ENCODE data around the gene CFB.
"Not testable (repeated sequence)": the region's sequence is repeated elsewhere in the genome, so short reads cannot be mapped to it uniquely, and the experiment has no call there.

The CFB gene

DNA sequence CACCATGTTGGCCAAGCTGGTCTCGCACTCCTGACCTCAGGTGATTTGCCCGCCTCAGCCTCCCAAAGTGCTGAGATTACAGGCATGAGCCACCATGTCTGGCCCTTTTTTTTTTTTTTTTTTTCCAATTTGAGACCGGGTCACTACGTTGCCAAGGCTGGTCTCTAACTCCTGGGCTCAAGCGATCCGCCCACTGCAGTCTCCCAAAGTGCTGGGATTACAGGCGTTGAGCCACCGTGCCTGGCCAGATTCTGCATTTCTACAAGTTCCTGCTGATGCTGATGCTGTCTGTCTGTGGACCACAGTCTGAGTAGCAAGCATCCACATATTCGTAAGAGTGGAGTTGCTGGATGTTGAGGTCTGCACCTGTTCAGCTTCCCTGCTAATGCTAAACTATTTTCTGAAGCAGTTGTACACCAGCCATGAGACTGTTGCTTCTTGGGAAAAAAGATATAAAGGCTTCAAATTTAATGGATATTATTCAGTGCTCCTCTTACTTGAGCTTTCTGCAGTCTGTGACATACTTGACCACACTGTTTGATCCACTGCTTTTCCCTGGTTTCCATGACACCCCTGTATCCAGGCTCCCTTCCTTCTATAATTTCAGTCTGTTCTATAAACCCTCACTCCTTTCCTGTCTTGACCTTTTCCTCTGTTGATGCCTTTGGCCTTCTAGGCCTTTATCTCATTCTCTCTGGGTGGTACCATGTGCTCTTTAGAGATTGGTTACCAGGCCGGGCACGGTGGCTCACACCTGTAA, 33.9 kb upstream of the CFB start:
- no peak for DNase-seq (ENCODE audit: low read depth)

DNA sequence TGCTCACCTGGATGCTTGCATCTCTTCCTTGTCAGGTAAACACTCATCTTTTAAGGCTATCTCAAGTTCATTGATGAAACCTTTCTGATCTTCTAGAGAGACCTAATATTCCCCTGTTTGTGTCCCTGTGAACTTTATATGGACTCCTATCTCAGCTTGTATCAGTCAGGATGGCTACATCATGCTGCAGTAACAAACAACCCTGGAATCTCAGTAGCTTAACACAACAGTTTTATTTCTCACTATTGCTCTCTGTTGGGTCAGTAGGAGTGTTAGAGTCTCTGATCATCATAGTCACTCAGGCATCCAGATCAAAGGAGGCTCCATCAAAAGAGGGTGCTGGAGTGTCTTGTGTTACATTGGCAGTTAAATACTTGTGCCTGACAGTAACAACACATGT, 30.5 kb upstream of the CFB start:
- DNase-seq (ENCODE audit: low read depth), result no peak

DNA sequence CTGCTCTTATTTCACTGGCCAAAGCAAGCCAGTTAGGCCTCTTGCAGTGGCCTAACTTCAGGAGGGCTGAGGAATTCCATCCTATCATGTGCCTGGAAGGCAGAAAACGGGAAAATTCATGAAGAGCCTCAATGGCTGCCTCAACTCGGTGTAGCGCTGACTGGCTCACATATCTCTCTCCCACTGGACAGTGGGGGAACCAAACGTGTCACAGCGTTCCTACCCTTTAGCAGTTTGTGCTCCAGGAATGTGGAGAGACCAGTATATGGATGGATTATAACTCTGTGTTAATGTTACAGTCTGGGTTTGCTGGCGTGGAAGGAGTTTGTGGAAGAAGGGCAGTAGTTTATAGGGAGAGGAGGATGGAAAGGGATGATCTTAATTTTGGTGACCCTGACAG, 30.1 kb upstream of the CFB start:
- DNase-seq (ENCODE audit: low read depth), result no peak

DNA sequence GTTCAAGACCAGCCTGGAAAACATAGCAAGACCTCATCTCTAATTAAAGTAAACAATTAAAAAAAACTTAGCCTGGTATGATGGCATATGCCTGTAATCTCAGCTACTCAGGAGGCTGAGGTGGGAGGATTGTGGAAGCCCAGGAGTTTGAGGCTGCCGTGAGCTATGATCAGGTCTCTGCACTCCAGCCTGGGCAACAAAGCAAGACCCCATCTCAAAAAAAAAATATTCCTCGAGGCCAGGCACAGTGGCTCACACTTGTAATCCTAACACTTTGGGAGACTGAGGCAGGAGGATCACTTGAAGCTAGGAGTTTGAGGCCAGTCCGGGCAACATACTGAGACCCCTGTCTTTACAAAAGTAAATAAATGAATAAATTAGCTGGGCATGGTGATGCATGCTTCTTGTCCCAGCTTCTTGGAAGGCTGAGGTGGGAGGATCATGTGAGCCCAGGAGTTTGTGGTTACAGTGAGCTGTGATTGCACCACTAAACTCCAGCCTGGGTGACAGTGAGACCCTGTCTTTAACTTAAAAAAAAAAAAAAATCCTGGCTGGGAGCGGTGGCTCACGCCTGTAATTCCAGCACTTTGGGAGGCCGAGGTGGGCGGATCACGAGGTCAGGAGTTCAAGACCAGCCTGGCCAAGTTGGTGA, 27.7 kb upstream of the CFB start:
- DNase-seq (ENCODE audit: low read depth), result no peak

DNA sequence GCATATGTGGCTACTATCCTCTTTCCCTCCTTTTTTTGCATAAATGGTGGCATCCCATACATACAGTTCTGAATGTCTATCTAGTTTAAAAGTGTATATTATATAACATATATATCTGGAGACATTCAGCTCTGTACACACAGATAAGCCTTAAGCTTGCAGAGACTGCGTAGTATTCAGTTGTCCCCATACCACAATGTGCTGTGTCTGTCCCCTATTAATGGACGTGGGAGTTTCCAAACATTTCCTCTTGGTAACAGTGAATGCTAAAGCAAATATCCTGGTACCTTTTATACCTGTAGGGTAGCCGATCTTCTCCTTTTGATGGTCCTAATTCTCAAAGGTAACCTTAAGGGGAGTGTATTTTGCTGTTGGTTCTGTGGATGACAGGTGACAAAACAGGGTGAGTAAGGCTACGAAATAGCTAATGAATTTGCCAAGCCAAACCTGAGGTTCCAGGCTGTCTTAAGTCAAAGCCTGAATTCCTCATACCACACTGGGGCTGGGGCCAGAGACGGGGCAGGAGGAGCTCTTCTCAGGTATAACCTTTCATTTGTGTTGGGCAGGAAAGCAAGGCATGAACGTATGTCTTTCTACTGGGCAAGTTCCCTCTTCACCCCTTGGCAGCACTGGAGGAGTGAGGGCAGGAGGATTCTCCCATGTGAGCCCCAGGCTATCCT, 26.1 kb upstream of the CFB start:
- DNase-seq (ENCODE audit: low read depth), result no peak

DNA sequence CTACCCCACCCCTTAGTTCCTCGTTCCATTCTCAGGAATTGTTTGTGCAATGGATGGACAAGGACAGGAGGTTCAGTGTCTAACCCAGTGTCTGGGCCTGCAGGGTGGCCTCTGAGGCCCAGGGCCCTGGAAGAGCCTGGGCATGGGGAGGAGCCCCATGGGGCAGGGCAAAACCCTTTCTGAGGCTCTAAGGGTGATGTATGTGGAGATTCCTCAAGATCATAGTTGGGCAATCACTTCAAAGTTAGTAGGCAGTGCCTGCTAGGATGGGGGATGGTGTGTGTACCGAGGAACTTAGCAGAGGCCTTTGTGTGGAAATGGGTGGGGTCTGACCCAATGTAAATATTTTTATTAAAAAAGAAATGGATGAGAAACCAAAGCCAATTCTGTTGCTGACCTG, 25.1 kb upstream of the CFB start:
- DNase-seq (ENCODE audit: low read depth), result peak; percentile 34

DNA sequence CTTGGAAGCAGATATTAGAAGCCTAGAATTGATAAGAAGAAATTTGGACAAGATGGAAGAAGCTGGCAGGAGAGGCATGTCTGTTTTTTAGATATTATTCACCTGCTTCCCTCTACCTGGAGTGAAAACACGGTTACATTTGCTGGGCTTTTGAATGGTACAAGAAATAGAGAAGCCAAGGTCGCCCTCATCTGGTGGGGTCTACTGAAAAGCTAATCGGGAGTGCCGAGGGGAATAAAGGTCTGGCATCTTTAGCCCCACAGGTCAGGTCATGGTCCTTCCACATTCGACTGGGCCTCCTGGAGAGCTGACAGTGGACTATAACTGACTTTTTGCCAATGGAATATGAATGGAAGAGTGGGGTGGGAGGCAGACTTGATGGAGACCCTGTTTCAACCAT, 23.0 kb upstream of the CFB start:
- no peak for DNase-seq (ENCODE audit: low read depth)

DNA sequence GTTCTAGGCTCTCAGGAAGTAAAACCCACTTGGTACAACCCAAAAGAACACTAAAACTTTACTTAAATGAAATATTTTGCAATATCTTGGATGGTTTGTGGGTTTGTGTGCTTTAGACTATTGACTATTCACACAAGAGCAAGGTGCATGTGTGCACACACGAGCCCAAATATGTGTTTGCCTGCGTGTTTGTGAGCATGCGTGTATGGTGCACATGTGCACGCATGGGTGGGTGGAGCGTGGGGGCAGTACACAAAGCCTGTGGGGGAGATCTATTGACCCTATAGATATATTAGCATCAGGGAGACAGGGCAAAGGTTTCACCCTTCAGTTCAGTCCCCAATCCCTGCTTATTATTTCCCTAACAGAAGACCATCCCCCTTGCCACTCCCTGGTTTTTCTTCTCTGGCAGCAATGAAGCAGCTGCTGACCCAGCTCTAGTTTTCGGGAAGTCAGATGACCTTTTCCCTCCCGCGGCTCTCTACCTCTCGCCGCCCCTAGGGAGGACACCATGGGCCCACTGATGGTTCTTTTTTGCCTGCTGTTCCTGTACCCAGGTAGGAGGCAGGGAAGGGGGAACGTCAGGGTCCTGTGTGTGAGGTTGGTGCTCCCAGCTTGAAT, 18.5 kb upstream of the CFB start, which contains the start of gene C2:
C2 (plus strand) TSS at position 476 of the 621 bp plus-strand sequence; CDS start at position 512, 36 bp downstream.
- no peak for DNase-seq (ENCODE audit: low read depth)

DNA sequence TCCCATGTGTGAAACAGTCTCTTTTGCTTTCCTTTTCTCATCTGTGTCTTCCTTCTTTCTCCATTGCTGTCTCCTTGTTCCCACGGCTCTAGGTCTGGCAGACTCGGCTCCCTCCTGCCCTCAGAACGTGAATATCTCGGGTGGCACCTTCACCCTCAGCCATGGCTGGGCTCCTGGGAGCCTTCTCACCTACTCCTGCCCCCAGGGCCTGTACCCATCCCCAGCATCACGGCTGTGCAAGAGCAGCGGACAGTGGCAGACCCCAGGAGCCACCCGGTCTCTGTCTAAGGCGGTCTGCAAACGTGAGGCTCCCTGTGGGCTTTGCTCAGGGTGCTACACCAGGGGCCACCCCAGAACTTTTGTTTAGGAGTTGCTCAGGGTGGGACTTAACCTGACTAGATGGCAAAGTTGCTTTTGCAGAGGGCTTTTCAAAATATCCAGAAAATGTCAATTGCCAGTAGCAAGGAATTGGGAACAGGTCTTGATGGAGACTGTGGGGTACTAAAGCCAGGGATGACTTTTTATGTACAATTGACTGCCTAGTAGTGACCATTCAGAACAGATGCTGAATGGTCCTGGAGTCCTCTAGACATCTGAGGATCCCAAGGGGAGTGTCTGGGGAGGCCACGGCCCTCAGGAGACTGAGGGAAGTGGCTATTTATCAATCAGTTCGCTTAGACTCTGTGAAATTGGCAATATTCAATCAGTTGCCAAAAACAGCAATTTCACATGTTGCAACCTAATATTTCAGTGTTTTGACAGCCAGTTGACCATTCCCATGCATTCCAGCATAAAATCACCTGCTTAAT, 17.8 kb upstream of the CFB start:
- DNase-seq (ENCODE audit: low read depth), result no peak

DNA sequence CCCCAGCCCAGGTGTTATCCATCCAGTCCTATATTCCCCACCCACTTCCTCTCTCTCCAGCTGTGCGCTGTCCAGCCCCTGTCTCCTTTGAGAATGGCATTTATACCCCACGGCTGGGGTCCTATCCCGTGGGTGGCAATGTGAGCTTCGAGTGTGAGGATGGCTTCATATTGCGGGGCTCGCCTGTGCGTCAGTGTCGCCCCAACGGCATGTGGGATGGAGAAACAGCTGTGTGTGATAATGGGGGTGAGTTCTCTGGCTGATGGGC, 17.3 kb upstream of the CFB start:
- no peak for DNase-seq (ENCODE audit: low read depth)

DNA sequence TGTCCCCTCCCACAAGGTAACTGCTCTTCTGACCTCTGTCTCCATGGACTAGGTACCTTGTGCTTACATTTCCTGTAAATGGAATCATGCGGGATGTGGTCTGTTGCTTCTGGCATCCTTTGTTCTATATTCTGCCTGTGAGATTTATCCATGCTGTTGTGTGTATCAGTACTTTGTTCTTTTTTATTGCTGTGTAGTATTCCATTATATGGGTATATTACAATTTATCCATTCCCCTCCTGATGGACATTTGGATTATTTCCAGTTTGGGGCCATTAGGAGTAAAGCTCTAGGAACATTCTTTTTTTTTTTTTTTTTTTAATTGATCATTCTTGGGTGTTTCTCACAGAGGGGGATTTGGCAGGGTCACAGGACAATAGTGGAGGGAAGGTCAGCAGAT, 14.9 kb upstream of the CFB start:
- DNase-seq (ENCODE audit: low read depth), result no peak

DNA sequence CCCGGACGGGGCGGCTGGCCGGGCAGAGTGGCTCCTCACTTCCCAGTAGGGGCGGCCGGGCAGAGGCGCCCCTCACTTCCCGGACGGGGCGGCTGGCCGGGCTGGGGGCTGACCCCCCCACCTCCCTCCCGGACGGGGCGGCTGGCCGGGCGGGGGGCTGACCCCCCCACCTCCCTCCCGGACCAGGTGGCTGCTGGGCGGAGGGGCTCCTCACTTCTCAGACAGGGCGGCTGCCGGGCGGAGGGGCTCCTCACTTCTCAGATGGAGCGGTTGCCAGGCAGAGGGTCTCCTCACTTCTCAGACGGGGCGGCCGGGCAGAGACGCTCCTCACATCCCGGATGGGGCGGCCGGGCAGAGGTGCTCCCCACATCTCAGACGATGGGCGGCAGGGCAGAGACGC, 13.8 kb upstream of the CFB start:
- not testable (repeated sequence) for DNase-seq (ENCODE audit: low read depth)

DNA sequence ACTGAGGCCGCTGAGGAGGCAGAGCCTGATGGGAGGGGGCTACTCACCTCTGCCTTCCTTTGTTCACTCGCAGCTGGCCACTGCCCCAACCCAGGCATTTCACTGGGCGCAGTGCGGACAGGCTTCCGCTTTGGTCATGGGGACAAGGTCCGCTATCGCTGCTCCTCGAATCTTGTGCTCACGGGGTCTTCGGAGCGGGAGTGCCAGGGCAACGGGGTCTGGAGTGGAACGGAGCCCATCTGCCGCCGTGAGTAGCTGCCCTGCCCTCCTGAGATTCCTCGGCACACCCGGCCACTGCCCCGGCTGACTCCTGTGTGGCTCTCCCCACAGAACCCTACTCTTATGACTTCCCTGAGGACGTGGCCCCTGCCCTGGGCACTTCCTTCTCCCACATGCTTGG, 12.4 kb upstream of the CFB start:
- DNase-seq (ENCODE audit: low read depth), result no peak

DNA sequence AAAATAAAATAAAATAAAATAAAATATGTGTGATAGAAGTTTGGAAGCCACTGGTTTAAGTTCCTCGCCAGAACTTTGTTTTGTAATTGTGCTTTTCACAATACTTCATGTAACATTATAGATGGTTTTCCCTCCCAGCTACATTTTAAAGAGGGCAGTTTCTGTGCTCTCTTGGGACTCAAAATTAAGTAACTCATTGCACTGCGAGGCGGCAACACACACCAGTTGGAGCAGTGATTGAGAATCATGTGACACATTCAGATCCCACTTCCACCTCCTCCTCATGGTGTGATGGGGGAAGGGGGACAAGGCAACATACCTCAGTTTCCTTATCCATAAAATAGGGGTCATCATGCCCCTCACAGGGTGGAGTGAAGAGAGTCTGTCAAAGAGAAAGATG, 10.9 kb upstream of the CFB start:
- no peak for DNase-seq (ENCODE audit: low read depth)

DNA sequence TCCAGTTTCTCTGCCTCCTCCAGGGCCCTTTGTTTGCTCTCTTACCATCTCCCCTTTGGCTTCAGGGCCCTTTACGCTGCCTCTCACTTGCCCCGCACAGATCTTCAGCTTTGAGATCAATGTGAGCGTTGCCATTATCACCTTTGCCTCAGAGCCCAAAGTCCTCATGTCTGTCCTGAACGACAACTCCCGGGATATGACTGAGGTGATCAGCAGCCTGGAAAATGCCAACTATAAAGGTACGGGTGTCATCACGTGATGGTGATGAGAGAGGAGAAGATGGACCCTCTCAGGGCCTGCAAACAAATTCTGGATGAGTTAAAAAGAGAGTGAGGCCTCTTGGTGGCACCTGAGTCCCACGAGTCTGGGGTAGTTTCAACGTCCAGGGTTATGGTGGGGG, 10.1 kb upstream of the CFB start:
- DNase-seq (ENCODE audit: low read depth), result no peak

DNA sequence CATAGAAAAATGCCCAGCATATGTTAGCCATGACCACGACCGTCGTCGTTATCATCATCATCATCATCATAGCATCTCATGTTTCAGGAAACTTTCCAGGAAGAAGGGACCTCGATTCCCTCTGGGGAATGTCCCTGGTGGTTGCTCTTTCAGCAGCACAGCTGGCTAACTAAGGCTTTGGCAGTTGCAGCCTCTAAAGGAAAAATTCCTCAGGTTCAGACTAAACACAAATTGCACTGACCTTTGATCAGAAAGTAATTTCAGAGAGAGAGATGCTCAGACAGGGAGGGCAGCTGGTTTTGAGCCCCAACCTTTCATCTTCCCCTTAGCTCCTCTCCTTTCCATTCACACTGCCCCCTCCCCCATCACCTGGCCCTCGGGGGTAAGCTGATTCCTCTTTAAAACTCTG, 5.6 kb upstream of the CFB start:
- peak; percentile 25 for DNase-seq (ENCODE audit: low read depth)

DNA sequence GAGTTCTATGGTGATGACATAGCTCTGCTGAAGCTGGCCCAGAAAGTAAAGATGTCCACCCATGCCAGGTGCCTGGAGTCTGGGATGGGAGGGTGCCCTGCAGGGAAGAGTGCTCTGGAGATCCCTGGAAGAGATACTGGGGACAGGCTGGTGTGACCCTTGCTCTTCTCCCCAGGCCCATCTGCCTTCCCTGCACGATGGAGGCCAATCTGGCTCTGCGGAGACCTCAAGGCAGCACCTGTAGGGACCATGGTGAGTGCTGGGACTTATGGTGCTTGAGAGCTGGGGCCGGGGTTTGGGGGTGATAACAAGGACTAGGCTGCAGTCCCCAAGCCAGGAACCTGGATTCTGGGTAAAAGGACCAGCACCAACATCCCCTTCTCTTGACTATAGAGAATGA, 2.2 kb upstream of the CFB start:
- no peak for DNase-seq (ENCODE audit: low read depth)

DNA sequence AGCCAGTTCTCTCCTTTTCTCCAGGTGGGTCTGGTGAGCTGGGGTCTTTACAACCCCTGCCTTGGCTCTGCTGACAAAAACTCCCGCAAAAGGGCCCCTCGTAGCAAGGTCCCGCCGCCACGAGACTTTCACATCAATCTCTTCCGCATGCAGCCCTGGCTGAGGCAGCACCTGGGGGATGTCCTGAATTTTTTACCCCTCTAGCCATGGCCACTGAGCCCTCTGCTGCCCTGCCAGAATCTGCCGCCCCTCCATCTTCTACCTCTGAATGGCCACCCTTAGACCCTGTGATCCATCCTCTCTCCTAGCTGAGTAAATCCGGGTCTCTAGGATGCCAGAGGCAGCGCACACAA, 765 bp upstream of the CFB start:
- DNase-seq (ENCODE audit: low read depth), result no peak

DNA sequence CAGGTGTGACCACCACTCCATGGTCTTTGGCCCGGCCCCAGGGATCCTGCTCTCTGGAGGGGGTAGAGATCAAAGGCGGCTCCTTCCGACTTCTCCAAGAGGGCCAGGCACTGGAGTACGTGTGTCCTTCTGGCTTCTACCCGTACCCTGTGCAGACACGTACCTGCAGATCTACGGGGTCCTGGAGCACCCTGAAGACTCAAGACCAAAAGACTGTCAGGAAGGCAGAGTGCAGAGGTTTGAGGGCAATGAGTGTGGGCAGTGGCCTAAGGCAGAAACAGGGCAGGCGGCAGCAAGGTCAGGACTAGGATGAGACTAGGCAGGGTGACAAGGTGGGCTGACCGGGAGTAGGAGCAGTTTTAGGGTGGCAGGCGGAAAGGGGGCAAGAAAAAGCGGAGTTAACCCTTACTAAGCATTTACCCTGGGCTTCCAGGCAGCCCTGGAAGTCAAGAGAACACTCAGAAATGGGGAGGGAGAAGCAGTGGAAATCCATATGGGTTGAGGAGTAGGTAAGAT, 533 bp downstream of the CFB start:
- no peak for DNase-seq (ENCODE audit: low read depth)

DNA sequence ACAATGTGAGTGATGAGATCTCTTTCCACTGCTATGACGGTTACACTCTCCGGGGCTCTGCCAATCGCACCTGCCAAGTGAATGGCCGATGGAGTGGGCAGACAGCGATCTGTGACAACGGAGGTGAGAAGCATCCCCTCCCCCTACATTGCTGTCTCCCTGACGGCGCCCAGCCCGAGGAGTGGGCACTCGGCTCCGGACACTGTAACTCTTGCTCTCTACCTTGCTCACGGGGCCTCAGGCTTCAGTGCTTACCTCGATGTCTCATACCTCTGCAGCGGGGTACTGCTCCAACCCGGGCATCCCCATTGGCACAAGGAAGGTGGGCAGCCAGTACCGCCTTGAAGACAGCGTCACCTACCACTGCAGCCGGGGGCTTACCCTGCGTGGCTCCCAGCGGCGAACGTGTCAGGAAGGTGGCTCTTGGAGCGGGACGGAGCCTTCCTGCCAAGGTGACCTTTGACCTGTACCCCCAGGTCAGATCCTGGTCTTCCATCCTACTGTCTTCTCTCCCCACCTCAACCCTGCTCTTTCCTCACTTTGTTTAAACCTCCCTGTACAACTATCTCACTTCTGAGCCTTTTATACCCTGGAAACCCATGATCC, 1.3 kb downstream of the CFB start:
- no peak for DNase-seq (ENCODE audit: low read depth)

DNA sequence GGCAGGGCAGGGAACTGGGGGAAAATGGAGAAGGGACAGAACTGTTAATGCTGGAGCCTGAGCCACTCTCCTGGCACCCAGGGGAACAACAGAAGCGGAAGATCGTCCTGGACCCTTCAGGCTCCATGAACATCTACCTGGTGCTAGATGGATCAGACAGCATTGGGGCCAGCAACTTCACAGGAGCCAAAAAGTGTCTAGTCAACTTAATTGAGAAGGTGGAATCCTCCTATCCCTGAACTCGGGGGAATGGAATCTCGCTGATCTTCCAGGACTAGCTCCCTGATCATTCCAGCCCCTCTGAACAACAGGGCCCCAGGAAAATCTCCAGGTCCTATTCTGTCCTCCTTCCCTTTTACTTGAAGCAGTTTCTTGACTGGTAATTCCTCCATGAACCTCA, 2.0 kb downstream of the CFB start:
- DNase-seq (ENCODE audit: low read depth), result no peak

DNA sequence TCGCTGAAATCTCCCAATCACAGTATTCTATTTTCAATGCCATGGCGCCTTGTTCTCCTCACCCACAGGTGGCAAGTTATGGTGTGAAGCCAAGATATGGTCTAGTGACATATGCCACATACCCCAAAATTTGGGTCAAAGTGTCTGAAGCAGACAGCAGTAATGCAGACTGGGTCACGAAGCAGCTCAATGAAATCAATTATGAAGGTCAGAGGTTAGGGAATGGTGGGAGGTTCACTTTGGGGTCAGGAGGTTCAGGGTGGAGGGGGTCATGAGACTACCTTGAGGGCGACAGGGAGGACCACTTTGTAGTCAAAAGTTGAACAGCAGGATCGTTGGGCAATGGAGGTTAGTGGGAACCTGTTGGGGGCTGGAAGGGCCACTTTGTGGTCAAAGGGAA, 2.4 kb downstream of the CFB start:
- DNase-seq (ENCODE audit: low read depth), result no peak
